Nephron progenitor cell (in vitro differentiated cells): ENCODE data around the gene SH3RF2.
"Not testable (repeated sequence)": the region's sequence is repeated elsewhere in the genome, so short reads cannot be mapped to it uniquely, and the experiment has no call there.

Experiments used
- DNase-seq: peaks from one replicate; pipeline ENCODE4 v3.0.0; 2021
- H3K27ac Mint-ChIP-seq: 2 replicates; pipeline ENCODE4 v1.8.0; 2021; ENCODE audit warnings: mild to moderate bottlenecking, moderate library complexity, mixed read lengths
- H3K27me3 Mint-ChIP-seq: 2 replicates; pipeline ENCODE4 v1.8.0; 2021; ENCODE audit warnings: mild to moderate bottlenecking, low read depth, mixed read lengths; ENCODE audit not compliant: poor library complexity
- H3K36me3 Mint-ChIP-seq: 2 replicates; pipeline ENCODE4 v1.8.0; 2021; ENCODE audit warnings: low read depth, mixed read lengths
- H3K4me1 Mint-ChIP-seq: 2 replicates; pipeline ENCODE4 v1.8.0; 2021; ENCODE audit warnings: mixed read lengths
- H3K4me3 Mint-ChIP-seq: 2 replicates; pipeline ENCODE4 v1.8.0; 2021; ENCODE audit warnings: mild to moderate bottlenecking, moderate library complexity, mixed read lengths
- H3K9me3 Mint-ChIP-seq: 2 replicates; pipeline ENCODE4 v1.8.0; 2021; ENCODE audit warnings: mild to moderate bottlenecking, moderate library complexity, mixed read lengths
- CTCF ChIP-seq: fragments of 200-600 bp; sonication (generic); IDR thresholded peaks from 2 replicates; pipeline ENCODE4 v1.5.0; 2021; ENCODE audit warnings: antibody characterized with exemption

SH3RF2 gene

GRCh38 chr5:146007989-146008388 is 71.6 kb downstream of the SH3RF2 start:
- no peak overlapping the region for H3K4me3 Mint-ChIP-seq
- no peak for TF ChIP-seq CTCF
- H3K27me3 Mint-ChIP-seq, result peaks cover 4% of the 10 kb centered on the region
- H3K27ac Mint-ChIP-seq, result peak overlapping the region; percentile 58
- peaks cover 32% of the 10 kb centered on the region for H3K4me1 Mint-ChIP-seq
- H3K36me3 Mint-ChIP-seq, result no peaks in the 10 kb centered on the region
- DNase-seq, result no peak
- H3K9me3 Mint-ChIP-seq, result peaks cover 20% of the 10 kb centered on the region

GRCh38 chr5:146009020-146009419 is 72.6 kb downstream of the SH3RF2 start:
- TF ChIP-seq CTCF, result no peak
- Mint-ChIP-seq H3K27me3 (peaks cover 4% of the 10 kb centered on the region), H3K4me1 (peaks cover 28% of the 10 kb centered on the region), H3K9me3 (peaks cover 20% of the 10 kb centered on the region), H3K27ac (no peak overlapping the region), H3K4me3 (no peak overlapping the region), H3K36me3 (no peaks in the 10 kb centered on the region)
- DNase-seq, result no peak

GRCh38 chr5:146010447-146010846 is 74.1 kb downstream of the SH3RF2 start:
- peaks cover 10% of the 10 kb centered on the region for H3K36me3 Mint-ChIP-seq
- not testable (repeated sequence) for H3K27ac Mint-ChIP-seq, H3K4me3 Mint-ChIP-seq, H3K27me3 Mint-ChIP-seq, DNase-seq
- H3K4me1 Mint-ChIP-seq, result peaks cover 27% of the 10 kb centered on the region
- H3K9me3 Mint-ChIP-seq, result peaks cover 20% of the 10 kb centered on the region

- peaks cover 10% of the 10 kb centered on the region for H3K36me3 Mint-ChIP-seq
- H3K4me3 Mint-ChIP-seq, result no peak overlapping the region
- peaks cover 5% of the 10 kb centered on the region for H3K4me1 Mint-ChIP-seq
- peaks cover 4% of the 10 kb centered on the region for H3K27me3 Mint-ChIP-seq
- H3K9me3 Mint-ChIP-seq, result peaks cover 20% of the 10 kb centered on the region
- no peak overlapping the region for H3K27ac Mint-ChIP-seq
- no peak for TF ChIP-seq CTCF
- no peak for DNase-seq
These were observed 77.4 kb downstream of the SH3RF2 start for GRCh38 chr5:146013761-146014160.

- peaks cover 10% of the 10 kb centered on the region for H3K36me3 Mint-ChIP-seq
- no peak overlapping the region for H3K4me3 Mint-ChIP-seq
- H3K27me3 Mint-ChIP-seq, result peaks cover 4% of the 10 kb centered on the region
- peaks cover 4% of the 10 kb centered on the region for H3K4me1 Mint-ChIP-seq
- DNase-seq, result no peak
- no peak for TF ChIP-seq CTCF
- H3K27ac Mint-ChIP-seq, result peak overlapping the region; percentile 1
- H3K9me3 Mint-ChIP-seq, result peaks cover 16% of the 10 kb centered on the region
These were observed 78.6 kb downstream of the SH3RF2 start for GRCh38 chr5:146015001-146015400.

GRCh38 chr5:146016764-146017484 is 80.5 kb downstream of the SH3RF2 start:
- no peak overlapping the region for H3K27ac Mint-ChIP-seq
- peaks cover 10% of the 10 kb centered on the region for H3K36me3 Mint-ChIP-seq

More at GRCh38 chr5:146016764-146017484, 80.5 kb downstream of the SH3RF2 start:
- H3K4me3 Mint-ChIP-seq, result no peak overlapping the region
- H3K9me3 Mint-ChIP-seq, result no peaks in the 10 kb centered on the region
- peaks cover 4% of the 10 kb centered on the region for H3K4me1 Mint-ChIP-seq
- TF ChIP-seq CTCF, result no peak
- no peak for DNase-seq
- H3K27me3 Mint-ChIP-seq, result peaks cover 4% of the 10 kb centered on the region
